ENCODE data around the gene RRP8. TPM values are rescaled to one million over a fixed set of nuclear protein-coding genes. Genes with fewer than 3 reads are reported as not detected.

RRP8 gene
- total and polyA plus RNA-seq, 2 donors from 2014 or later: 23.4 to 29.8 TPM

- intact Hi-C loops (cut with DNase I): no loop called here
- peak overlapping the region; percentile 54 to 92 (median 90) for H3K9ac ChIP-seq (ENCODE audit: low read length in 3 of 3)
- TF ChIP-seq CTCF (IDR thresholded peaks at IDR 0.05; ENCODE audit: borderline replicate concordance, extremely low read depth, insufficient read depth): peak; percentile 18
- H3K27me3 ChIP-seq (ENCODE audit: control insufficient read depth, insufficient read depth, low read length): no peaks in the 10 kb centered on the region
- no peaks in the 10 kb centered on the region for H3K9me3 ChIP-seq (ENCODE audit: control insufficient read depth in 2 of 3, insufficient read depth in 1 of 3, low read length in 3 of 3)
- FAIRE-seq: no peak
- peaks cover 4 to 15% (median 7%) of the 10 kb centered on the region in 3 donors for H3K36me3 ChIP-seq (ENCODE audit: control insufficient read depth in 2 of 3, insufficient read depth in 3 of 3, low read length in 3 of 3)
- peak; percentile 67 to 91 (median 71) for DNase-seq
- peak overlapping the region; percentile 70 to 92 (median 78) for H3K4me3 ChIP-seq (ENCODE audit: low read length in 3 of 3)
- H3K27ac ChIP-seq (ENCODE audit: low read depth in 2 of 2, low read length in 2 of 2): peak overlapping the region; percentile 81 to 89
- peaks cover 0 to 8% (median 3%) of the 10 kb centered on the region in 3 donors for H3K4me1 ChIP-seq (ENCODE audit: control insufficient read depth in 2 of 3, insufficient read depth in 2 of 3, low read depth in 1 of 3, low read length in 3 of 3)
These were observed 14.9 kb upstream of the RRP8 start for GRCh38 chr11:6618117-6619003.

- H3K36me3 ChIP-seq (ENCODE audit: control insufficient read depth in 2 of 3, insufficient read depth in 3 of 3, low read length in 3 of 3): peaks cover 4 to 15% (median 7%) of the 10 kb centered on the region in 3 donors
- H3K4me1 ChIP-seq (ENCODE audit: control insufficient read depth in 2 of 3, insufficient read depth in 2 of 3, low read depth in 1 of 3, low read length in 3 of 3): peaks cover 0 to 12% (median 6%) of the 10 kb centered on the region in 3 donors
- peak overlapping the region in 2 of 3 donors; percentile 78 to 92 for H3K4me3 ChIP-seq (ENCODE audit: low read length in 3 of 3)
- TF ChIP-seq CTCF (IDR thresholded peaks at IDR 0.05; ENCODE audit: borderline replicate concordance, extremely low read depth, insufficient read depth): no peak
- no peak for FAIRE-seq
- DNase-seq: peak in 1 of 5 donors; percentile 46
- intact Hi-C loops (cut with DNase I): no loop called here
- no peak overlapping the region for H3K9ac ChIP-seq (ENCODE audit: low read length in 3 of 3)
- no peaks in the 10 kb centered on the region for H3K9me3 ChIP-seq (ENCODE audit: control insufficient read depth in 2 of 3, insufficient read depth in 1 of 3, low read length in 3 of 3)
- no peak overlapping the region for H3K27ac ChIP-seq (ENCODE audit: low read depth in 2 of 2, low read length in 2 of 2)
- no peaks in the 10 kb centered on the region for H3K27me3 ChIP-seq (ENCODE audit: control insufficient read depth, insufficient read depth, low read length)
These were observed 13.9 kb upstream of the RRP8 start for GRCh38 chr11:6617315-6617781.

- DNase-seq: peak in 1 of 5 donors; percentile 59
- H3K9me3 ChIP-seq (ENCODE audit: control insufficient read depth in 2 of 3, insufficient read depth in 1 of 3, low read length in 3 of 3): no peaks in the 10 kb centered on the region
- no peak for TF ChIP-seq CTCF (IDR thresholded peaks at IDR 0.05; ENCODE audit: borderline replicate concordance, extremely low read depth, insufficient read depth)
- no peak overlapping the region for H3K9ac ChIP-seq (ENCODE audit: low read length in 3 of 3)
- H3K27ac ChIP-seq (ENCODE audit: low read depth in 2 of 2, low read length in 2 of 2): no peak overlapping the region
- no peak overlapping the region for H3K4me3 ChIP-seq (ENCODE audit: low read length in 3 of 3)
- no peak for FAIRE-seq
- peaks cover 4 to 15% (median 7%) of the 10 kb centered on the region in 3 donors for H3K36me3 ChIP-seq (ENCODE audit: control insufficient read depth in 2 of 3, insufficient read depth in 3 of 3, low read length in 3 of 3)
- H3K4me1 ChIP-seq (ENCODE audit: control insufficient read depth in 2 of 3, insufficient read depth in 2 of 3, low read depth in 1 of 3, low read length in 3 of 3): peaks cover 0 to 12% (median 6%) of the 10 kb centered on the region in 3 donors
- intact Hi-C loops (cut with DNase I): no loop called here
- H3K27me3 ChIP-seq (ENCODE audit: control insufficient read depth, insufficient read depth, low read length): no peaks in the 10 kb centered on the region
These were observed 13.3 kb upstream of the RRP8 start for GRCh38 chr11:6616596-6617250.
